ENCODE data around the gene LRRN4CL.
A peak's percentile ranks its signal among the peaks of the same experiment; 100 is the strongest.
"Not testable (repeated sequence)": the region's sequence is repeated elsewhere in the genome, so short reads cannot be mapped to it uniquely, and the experiment has no call there.

Gene LRRN4CL

GRCh38 chr11:62709247-62710000 lies 20.1 kb upstream of the LRRN4CL start:
- peak; percentile 97 for DNase-seq

- peak; percentile 52 for DNase-seq
Observed at GRCh38 chr11:62708793-62709192, 19.5 kb upstream of the LRRN4CL start.

DNA sequence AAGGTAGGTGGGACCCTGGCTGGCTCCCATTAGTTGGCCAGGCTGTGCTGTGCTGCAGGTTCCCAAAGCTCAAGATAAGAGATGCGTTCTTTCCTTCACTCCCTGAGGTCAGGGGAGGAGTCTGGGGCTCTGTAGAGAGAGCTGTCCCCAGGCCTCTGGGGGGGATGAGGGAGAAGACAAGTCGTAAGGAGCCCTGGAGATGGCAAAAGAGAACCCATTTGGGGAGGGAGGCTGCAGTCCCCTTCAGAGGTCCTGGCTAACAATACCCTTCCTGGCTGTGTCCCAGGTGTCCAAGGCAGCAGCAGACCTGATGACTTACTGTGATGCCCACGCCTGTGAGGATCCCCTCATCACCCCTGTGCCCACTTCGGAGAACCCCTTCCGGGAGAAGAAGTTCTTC lies 19.1 kb upstream of the LRRN4CL start:
- DNase-seq: no peak

GRCh38 chr11:62707277-62707861 lies 18.0 kb upstream of the LRRN4CL start, which contains the start of the genes BSCL2 and GNG3:
Gene BSCL2, minus strand, starts transcription at chr11:62707424. Its CDS starts 229 bp downstream, at chr11:62707195.
Gene GNG3, plus strand, starts transcription at chr11:62707676. Its CDS starts 620 bp downstream, at chr11:62708296.
- DNase-seq: no peak

GRCh38 chr11:62706850-62707247 lies 17.5 kb upstream of the LRRN4CL start:
- DNase-seq: no peak

DNA sequence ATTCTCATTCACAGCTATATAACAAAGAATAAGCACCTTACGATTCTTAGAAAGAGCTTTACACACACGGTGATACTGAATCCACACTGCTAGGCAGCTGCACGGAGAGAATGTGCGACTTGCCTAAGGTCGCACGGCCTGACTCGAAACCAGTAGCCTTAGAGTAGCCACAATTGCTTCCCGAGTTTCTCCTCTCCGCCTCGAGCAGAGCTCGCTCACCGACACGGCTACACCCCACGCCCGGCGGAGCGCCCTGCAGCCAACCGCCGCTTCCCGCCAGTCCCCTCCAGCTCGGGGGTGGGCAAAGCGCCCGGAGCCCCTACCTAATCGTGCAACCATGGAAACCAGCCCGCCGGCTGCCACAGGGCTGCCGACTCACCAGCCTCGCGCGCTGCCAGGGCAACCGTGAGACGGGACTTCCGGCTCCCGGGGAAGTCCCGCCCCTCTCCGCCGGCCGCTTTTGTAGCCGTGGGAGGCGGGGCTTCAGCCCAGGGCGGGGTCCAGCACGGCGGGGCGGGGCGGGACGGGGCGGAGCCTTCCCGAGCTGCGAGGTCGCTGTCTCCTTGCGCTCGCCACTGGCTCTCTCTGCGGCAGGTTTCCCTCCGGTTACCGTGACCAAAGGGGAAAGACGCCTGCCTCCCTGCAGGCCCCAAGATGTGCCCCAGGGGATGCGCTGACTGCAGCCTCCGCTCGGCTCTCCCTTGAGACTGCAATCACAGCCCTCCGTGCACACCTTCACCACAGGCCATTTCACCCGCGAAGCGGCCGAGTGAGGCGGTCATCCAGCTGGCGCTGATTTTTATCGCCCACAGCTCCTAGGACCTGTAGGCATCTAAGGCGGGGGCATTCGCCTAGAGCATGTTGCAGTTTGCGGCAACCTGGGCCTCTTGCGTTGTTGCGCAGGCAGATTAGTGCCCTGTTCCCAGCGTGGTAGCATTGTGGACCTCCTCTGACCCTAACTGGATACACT lies 16.8 kb upstream of the LRRN4CL start:
- peak; percentile 89 for DNase-seq

DNA sequence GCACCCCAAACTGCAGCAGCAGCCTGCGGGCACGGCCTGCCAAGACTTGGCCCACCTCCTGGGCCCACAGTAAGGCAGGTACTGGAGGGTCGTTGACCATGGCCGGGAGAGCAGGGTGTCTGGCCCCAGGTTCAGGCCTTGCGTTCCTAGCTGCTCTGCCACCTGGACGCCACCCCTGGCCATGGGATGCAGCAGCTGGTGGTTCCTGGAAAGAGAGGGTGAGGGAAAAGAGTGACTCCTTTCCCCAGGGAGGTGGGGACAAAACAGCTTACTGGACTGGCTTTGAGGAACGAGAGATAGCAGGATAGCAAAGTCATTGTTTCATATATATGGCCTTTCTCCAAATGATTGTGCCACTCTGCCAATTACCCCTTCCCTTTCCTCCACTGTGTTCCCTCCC lies 16.1 kb upstream of the LRRN4CL start:
- no peak for DNase-seq

GRCh38 chr11:62703921-62704320 lies 14.6 kb upstream of the LRRN4CL start:
- not testable (repeated sequence) for DNase-seq

GRCh38 chr11:62702246-62702645 lies 12.9 kb upstream of the LRRN4CL start:
- no peak for DNase-seq

- DNase-seq: peak; percentile 66
Observed at GRCh38 chr11:62694455-62695167, 5.3 kb upstream of the LRRN4CL start.

DNA sequence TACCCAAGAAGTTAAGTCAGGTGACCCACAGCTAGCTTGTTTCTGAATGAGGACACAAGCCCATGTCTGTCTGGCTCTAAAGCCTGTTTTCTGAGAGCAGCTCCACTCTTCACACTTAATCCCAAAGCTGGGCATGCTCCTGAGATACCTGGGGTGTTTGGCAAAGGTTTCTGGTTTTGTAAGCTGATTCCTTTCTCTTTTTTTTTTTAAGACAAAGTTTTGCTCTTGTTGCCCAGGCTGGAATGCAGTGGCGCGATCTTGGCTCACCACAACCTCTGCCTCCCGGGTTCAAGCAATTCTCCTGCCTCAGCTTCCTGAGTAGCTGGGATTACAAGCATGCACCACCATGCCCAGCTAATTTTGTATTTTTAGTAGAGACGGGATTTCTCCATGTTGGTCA lies 4.3 kb upstream of the LRRN4CL start:
- DNase-seq: not testable (repeated sequence)

- DNase-seq: no peak
Observed at GRCh38 chr11:62688491-62688890, 839 bp downstream of the LRRN4CL start.

DNA sequence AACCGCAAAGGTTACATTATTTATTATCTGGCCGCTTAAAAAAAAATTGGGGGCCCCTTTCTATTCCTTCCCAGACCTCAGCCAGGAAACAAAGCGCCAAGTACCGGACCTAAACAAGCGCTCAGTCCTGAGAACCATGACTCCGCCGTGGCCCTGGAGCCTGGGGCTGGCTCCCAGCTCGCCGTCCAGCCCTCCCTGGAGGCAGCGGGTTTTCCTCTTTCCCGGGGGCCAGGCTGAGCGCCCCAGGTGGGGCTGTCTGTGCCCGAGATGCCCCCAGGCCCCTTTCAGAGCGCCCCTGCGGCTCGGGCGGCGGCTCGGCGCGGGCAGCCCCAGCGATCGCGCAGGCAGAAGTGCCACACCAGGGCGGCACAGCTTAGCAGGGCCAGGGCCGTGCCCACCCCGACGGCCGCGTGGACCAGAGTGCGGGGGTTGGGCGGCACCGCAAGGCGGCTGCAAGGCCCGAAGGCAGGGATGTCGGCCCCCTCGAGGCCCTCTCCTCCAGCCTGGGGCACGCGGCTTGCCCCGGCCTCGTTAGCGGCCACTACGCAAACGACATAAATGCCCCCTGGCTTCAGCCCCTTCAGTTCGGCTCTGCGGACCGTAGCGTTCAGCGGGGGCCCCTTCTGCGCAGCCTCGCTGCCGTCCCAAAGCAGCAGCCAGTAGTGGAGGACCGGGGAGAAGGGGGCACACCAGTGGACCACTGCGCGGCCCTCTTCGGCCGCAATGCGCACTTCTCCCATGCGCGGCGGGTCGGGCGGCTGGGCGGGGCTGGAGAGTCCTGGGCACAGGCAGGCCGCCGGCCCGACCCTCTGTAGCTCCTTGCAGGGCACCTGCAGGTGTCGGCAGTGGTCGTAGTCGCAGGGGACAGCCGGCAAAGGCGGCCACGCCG lies 1.6 kb downstream of the LRRN4CL start:
- DNase-seq: no peak

DNA sequence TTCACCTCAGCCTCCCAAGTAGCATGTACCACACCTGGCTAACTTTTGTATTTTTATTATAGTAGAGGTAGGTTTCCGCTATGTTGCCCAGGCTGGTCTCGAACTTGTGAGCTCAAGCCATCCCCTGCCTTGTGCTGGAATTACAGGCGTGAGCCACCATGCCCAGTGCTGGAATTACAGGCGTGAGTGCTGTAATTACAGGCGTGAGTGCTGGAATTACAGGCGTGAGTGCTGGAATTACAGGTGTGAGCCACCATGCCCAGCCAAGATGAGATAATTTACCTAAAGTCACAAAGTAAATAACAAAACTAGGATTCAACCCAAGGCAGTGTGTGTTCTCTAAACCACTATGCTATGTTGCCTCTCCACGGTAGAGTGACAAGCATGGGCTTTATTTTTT lies 6.8 kb downstream of the LRRN4CL start:
- DNase-seq: no peak

DNA sequence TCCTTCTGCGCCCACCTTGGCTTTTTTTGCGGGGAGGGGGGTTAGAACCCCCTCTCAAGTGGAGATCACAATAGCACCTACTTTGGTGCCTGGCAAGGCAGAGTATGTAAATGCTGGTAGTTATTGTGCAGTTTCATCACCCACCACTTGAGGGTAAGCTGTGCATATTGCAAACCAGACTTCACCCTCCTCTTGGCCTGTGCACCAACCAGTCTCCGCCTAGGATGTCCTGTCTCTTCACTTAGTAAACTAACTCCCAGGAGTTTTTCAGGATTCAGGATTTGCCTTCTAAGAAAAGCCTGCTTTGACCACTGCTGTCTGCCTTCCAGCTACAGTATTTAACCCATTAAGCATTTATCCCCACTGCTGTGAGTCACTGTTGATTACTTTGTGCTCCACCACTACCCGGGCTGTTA lies 8.5 kb downstream of the LRRN4CL start:
- no peak for DNase-seq

- peak; percentile 79 for DNase-seq
Observed at GRCh38 chr11:62678770-62679696, 10.3 kb downstream of the LRRN4CL start, which contains the start of gene UBXN1. Gene UBXN1, minus strand, starts transcription at chr11:62679073. Its CDS starts 150 bp downstream, at chr11:62678923.

GRCh38 chr11:62678433-62678769 lies 10.9 kb downstream of the LRRN4CL start:
- no peak for DNase-seq

DNA sequence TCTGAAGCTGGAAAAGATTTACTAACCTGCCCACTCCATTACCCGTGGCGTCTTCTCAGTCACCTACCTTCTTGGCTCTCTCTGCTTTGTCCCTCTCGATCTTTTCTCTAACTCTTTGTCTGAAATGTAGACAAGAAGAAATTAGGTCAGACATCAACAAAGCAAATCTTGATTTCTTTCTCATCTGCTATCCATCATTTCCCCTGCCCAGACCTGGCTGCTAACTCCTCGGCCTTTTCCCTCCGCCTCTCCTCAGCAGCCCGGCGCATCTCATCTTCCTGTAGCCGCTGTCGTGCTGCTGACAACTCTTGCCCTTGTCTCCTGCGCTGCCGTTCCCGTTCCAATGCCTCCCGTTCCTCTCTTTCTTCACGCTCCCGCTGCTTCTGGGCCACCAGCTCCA lies 11.6 kb downstream of the LRRN4CL start:
- no peak for DNase-seq

DNA sequence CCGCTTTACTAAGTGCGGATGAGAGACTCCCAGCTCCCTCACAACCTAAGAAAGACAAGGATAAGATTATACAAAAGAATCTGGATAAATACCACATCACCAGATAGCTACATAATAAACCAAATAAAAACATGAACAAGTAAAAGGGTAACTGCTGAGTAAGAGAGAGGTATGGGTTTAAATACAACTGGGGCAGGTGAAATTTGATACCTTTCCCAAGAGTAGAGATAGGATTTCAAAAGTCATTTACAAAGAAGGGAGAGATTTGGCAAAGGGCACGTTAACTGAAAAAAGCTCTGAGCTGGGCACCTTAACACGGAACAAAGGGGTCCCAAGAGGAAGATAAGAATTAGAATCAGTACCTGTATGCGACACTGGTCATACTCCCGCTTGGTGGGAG lies 12.2 kb downstream of the LRRN4CL start:
- no peak for DNase-seq

DNA sequence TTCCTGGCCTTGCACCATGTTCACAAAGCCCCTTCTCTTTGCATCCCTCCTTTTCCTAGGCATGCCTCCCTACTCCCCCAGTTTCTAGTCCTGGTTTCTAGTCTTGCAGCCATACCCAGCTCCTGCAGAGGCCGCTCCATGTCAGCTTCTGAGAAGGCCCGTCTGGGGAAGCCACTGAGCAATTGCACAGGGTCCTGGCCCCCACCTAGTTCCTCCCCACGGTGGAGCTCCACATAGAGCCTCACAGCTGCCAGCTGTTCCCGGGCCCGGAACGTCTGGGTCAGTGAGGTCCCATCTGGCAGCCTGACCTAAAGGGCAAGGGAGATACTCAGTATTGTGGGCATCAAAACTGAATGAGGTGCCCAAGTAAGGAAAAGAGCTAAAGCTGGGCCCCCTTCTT lies 12.6 kb downstream of the LRRN4CL start:
- no peak for DNase-seq
